GM18519 (cell line): ENCODE results near the gene CCNQ.

Experiments
- ATAC-seq: cut with Tn5 transposase; IDR thresholded peaks from one replicate; pipeline ENCODE4 v1.9.1; 2021; ENCODE audit warnings: mild to moderate bottlenecking, moderate library complexity; ENCODE audit not compliant: unreplicated experiment, low FRiP score

The CCNQ gene

GRCh38 chrX:153546386-153546785 is 52.6 kb downstream of the CCNQ start:
- no peak for ATAC-seq

GRCh38 chrX:153544727-153545126 is 54.2 kb downstream of the CCNQ start:
- no peak for ATAC-seq

- no peak for ATAC-seq
Measured at GRCh38 chrX:153539979-153540358, 59.0 kb downstream of the CCNQ start.

GRCh38 chrX:153539171-153539978 is 59.6 kb downstream of the CCNQ start:
- ATAC-seq, result no peak

GRCh38 chrX:153538424-153538823 is 60.5 kb downstream of the CCNQ start:
- ATAC-seq, result no peak
